Immature natural killer cell (primary cell): ENCODE results near the gene RASA3. TPM values are rescaled to one million over a fixed set of nuclear protein-coding genes. Genes with fewer than 3 reads are reported as not detected.
A peak's percentile ranks its signal among the peaks of the same experiment; 100 is the strongest.
"Not testable (repeated sequence)": the region's sequence is repeated elsewhere in the genome, so short reads cannot be mapped to it uniquely, and the experiment has no call there.

ENCODE experiments used
- DNase-seq, 3 donors: peaks; one replicate each; pipeline ENCODE4 v3.0.0; 2022; ENCODE audit warnings: mixed read lengths in 1 of 3
- H3K27ac Mint-ChIP-seq, 6 donors: one replicate each; pipeline ENCODE4 v1.8.0; 2020; ENCODE audit warnings: mixed read lengths in 6 of 6, mild to moderate bottlenecking in 5 of 6, inconsistent platforms in 4 of 6, moderate library complexity in 3 of 6
- H3K27me3 Mint-ChIP-seq, 3 donors: one replicate each; pipeline ENCODE4 v1.8.0; 2020 to 2021; ENCODE audit warnings: low read depth in 3 of 3, mild to moderate bottlenecking in 3 of 3, mixed read lengths in 3 of 3, moderate library complexity in 3 of 3, inconsistent platforms in 1 of 3
- H3K36me3 Mint-ChIP-seq, 3 donors: one replicate each; pipeline ENCODE4 v1.8.0; 2020; ENCODE audit warnings: mixed read lengths in 3 of 3, inconsistent platforms in 2 of 3, mild to moderate bottlenecking in 2 of 3
- H3K4me1 Mint-ChIP-seq, 2 donors: one replicate each; pipeline ENCODE4 v1.8.0; 2020; ENCODE audit warnings: inconsistent platforms in 2 of 2, mild to moderate bottlenecking in 2 of 2, mixed read lengths in 2 of 2, moderate library complexity in 1 of 2
- H3K4me3 Mint-ChIP-seq, 5 donors: one replicate each; pipeline ENCODE4 v1.8.0; 2020; ENCODE audit warnings: mild to moderate bottlenecking in 5 of 5, mixed read lengths in 5 of 5, inconsistent platforms in 3 of 5, moderate library complexity in 3 of 5
- H3K9me3 Mint-ChIP-seq, 6 donors: one replicate each; pipeline ENCODE4 v1.8.0; 2020; ENCODE audit warnings: mild to moderate bottlenecking in 6 of 6, mixed read lengths in 6 of 6, inconsistent platforms in 4 of 6, moderate library complexity in 3 of 6
- polyA plus RNA-seq, 3 donors: library from polyadenylated mRNA; unstranded; fragments of 300-500 nt; fragmentation: Illumina TruSeq; gene quantifications; one replicate each; pipeline ENCODE4 v1.2.3, GENCODE V29; 2021

RASA3 gene
- polyA plus RNA-seq, 3 donors from 2014 or later, result 37.4 to 153 (median 64.8) TPM

- H3K27me3 Mint-ChIP-seq, result peaks cover 37 to 75% (median 57%) of the 10 kb centered on the region in 3 donors
- peaks cover 71 to 75% of the 10 kb centered on the region in 2 donors for H3K4me1 Mint-ChIP-seq
- no peaks in the 10 kb centered on the region for H3K36me3 Mint-ChIP-seq
- DNase-seq, result no peak
- H3K9me3 Mint-ChIP-seq, result peaks cover 0 to 3% (median 0%) of the 10 kb centered on the region in 6 donors
- H3K27ac Mint-ChIP-seq, result peak overlapping the region; percentile 74 to 96 (median 88)
- peak overlapping the region; percentile 26 to 51 (median 38) for H3K4me3 Mint-ChIP-seq
Measured at GRCh38 chr13:114102131-114102520, 30.3 kb downstream of the RASA3 start.

- peaks cover 0 to 8% (median 0%) of the 10 kb centered on the region in 6 donors for H3K9me3 Mint-ChIP-seq
- peaks cover 37 to 75% (median 58%) of the 10 kb centered on the region in 3 donors for H3K27me3 Mint-ChIP-seq
- peak overlapping the region; percentile 26 to 51 (median 38) for H3K4me3 Mint-ChIP-seq
- H3K4me1 Mint-ChIP-seq, result peaks cover 71 to 75% of the 10 kb centered on the region in 2 donors
- peaks cover 0 to 5% (median 0%) of the 10 kb centered on the region in 3 donors for H3K36me3 Mint-ChIP-seq
- peak overlapping the region; percentile 74 to 96 (median 88) for H3K27ac Mint-ChIP-seq
- DNase-seq, result no peak
Measured at GRCh38 chr13:114101358-114102130, 30.9 kb downstream of the RASA3 start.

- Mint-ChIP-seq H3K4me1 (peaks cover 71 to 75% of the 10 kb centered on the region in 2 donors), H3K4me3 (peak overlapping the region in 2 of 5 donors; percentile 27 to 33), H3K27me3 (peaks cover 34 to 77% (median 56%) of the 10 kb centered on the region in 3 donors), H3K27ac (peak overlapping the region; percentile 16 to 96 (median 64)), H3K9me3 (peaks cover 0 to 12% (median 0%) of the 10 kb centered on the region in 6 donors), H3K36me3 (peaks cover 0 to 9% (median 0%) of the 10 kb centered on the region in 3 donors)
- DNase-seq, result no peak
Measured at GRCh38 chr13:114100446-114101357, 31.7 kb downstream of the RASA3 start.

GRCh38 chr13:114099918-114100445 is 32.4 kb downstream of the RASA3 start:
- Mint-ChIP-seq H3K36me3 (peaks cover 0 to 11% (median 0%) of the 10 kb centered on the region in 3 donors), H3K9me3 (peaks cover 0 to 12% (median 0%) of the 10 kb centered on the region in 6 donors), H3K4me1 (peaks cover 71 to 76% of the 10 kb centered on the region in 2 donors), H3K27me3 (peaks cover 33 to 73% (median 52%) of the 10 kb centered on the region in 3 donors), H3K4me3 (peak overlapping the region; percentile 19 to 73 (median 62)), H3K27ac (peak overlapping the region; percentile 78 to 96 (median 92))
- no peak for DNase-seq

GRCh38 chr13:114099191-114099590 is 33.2 kb downstream of the RASA3 start:
- H3K27me3 Mint-ChIP-seq, result peaks cover 26 to 65% (median 44%) of the 10 kb centered on the region in 3 donors
- peaks cover 0 to 11% (median 0%) of the 10 kb centered on the region in 3 donors for H3K36me3 Mint-ChIP-seq
- peaks cover 71 to 75% of the 10 kb centered on the region in 2 donors for H3K4me1 Mint-ChIP-seq
- peak overlapping the region in 2 of 5 donors; percentile 35 to 41 for H3K4me3 Mint-ChIP-seq
- peaks cover 0 to 10% (median 0%) of the 10 kb centered on the region in 6 donors for H3K9me3 Mint-ChIP-seq
- H3K27ac Mint-ChIP-seq, result peak overlapping the region in 4 of 6 donors; percentile 23 to 96 (median 72)
- DNase-seq, result no peak

GRCh38 chr13:114098689-114099056 is 33.8 kb downstream of the RASA3 start:
- Mint-ChIP-seq H3K4me3 (peak overlapping the region; percentile 30 to 66 (median 61)), H3K4me1 (peaks cover 75 to 79% of the 10 kb centered on the region in 2 donors), H3K27me3 (peaks cover 24 to 63% (median 42%) of the 10 kb centered on the region in 3 donors), H3K9me3 (peaks cover 0 to 10% (median under 1%) of the 10 kb centered on the region in 6 donors), H3K36me3 (peaks cover 2 to 15% (median 4%) of the 10 kb centered on the region in 3 donors), H3K27ac (peak overlapping the region; percentile 82 to 96 (median 91))
- not testable (repeated sequence) for DNase-seq

GRCh38 chr13:114097893-114098688 is 34.3 kb downstream of the RASA3 start:
- Mint-ChIP-seq H3K27me3 (peaks cover 22 to 61% (median 40%) of the 10 kb centered on the region in 3 donors), H3K9me3 (peaks cover 0 to 10% (median 4%) of the 10 kb centered on the region in 6 donors), H3K27ac (peak overlapping the region; percentile 82 to 96 (median 91)), H3K36me3 (peaks cover 8 to 21% (median 10%) of the 10 kb centered on the region in 3 donors), H3K4me1 (peaks cover 80 to 84% of the 10 kb centered on the region in 2 donors), H3K4me3 (peak overlapping the region; percentile 60 to 79 (median 66))
- no peak for DNase-seq

- peaks cover 9 to 25% (median 11%) of the 10 kb centered on the region in 3 donors for H3K36me3 Mint-ChIP-seq
- no peak for DNase-seq
- H3K9me3 Mint-ChIP-seq, result peaks cover 0 to 14% (median 4%) of the 10 kb centered on the region in 6 donors
- peaks cover 83 to 86% of the 10 kb centered on the region in 2 donors for H3K4me1 Mint-ChIP-seq
- peak overlapping the region; percentile 78 to 96 (median 88) for H3K27ac Mint-ChIP-seq
- H3K4me3 Mint-ChIP-seq, result peak overlapping the region; percentile 55 to 79 (median 63)
- H3K27me3 Mint-ChIP-seq, result peaks cover 19 to 55% (median 32%) of the 10 kb centered on the region in 3 donors
Measured at GRCh38 chr13:114097212-114097892, 35.1 kb downstream of the RASA3 start.

GRCh38 chr13:114096811-114097211 is 35.6 kb downstream of the RASA3 start:
- H3K36me3 Mint-ChIP-seq, result peaks cover 13 to 30% (median 15%) of the 10 kb centered on the region in 3 donors
- H3K27ac Mint-ChIP-seq, result peak overlapping the region; percentile 78 to 96 (median 88)
- H3K27me3 Mint-ChIP-seq, result peaks cover 16 to 51% (median 27%) of the 10 kb centered on the region in 3 donors
- peaks cover 83 to 86% of the 10 kb centered on the region in 2 donors for H3K4me1 Mint-ChIP-seq
- H3K9me3 Mint-ChIP-seq, result peaks cover 0 to 19% (median 4%) of the 10 kb centered on the region in 6 donors
- peak overlapping the region; percentile 55 to 79 (median 63) for H3K4me3 Mint-ChIP-seq
- DNase-seq, result no peak

- Mint-ChIP-seq H3K4me3 (peak overlapping the region; percentile 55 to 74 (median 63)), H3K4me1 (peaks cover 83 to 89% of the 10 kb centered on the region in 2 donors), H3K9me3 (peaks cover 0 to 24% (median 7%) of the 10 kb centered on the region in 6 donors), H3K27ac (peak overlapping the region; percentile 78 to 96 (median 88)), H3K36me3 (peaks cover 17 to 36% (median 19%) of the 10 kb centered on the region in 3 donors), H3K27me3 (peaks cover 17 to 45% (median 27%) of the 10 kb centered on the region in 3 donors)
- DNase-seq, result no peak
Measured at GRCh38 chr13:114096031-114096485, 36.4 kb downstream of the RASA3 start.

- Mint-ChIP-seq H3K36me3 (peaks cover 19 to 38% (median 21%) of the 10 kb centered on the region in 3 donors), H3K9me3 (peaks cover 0 to 24% (median 8%) of the 10 kb centered on the region in 6 donors), H3K27ac (peak overlapping the region; percentile 80 to 96 (median 86)), H3K27me3 (peaks cover 17 to 43% (median 24%) of the 10 kb centered on the region in 3 donors), H3K4me1 (peaks cover 84 to 90% of the 10 kb centered on the region in 2 donors), H3K4me3 (peak overlapping the region; percentile 33 to 63 (median 60))
- DNase-seq, result no peak
Measured at GRCh38 chr13:114095486-114095885, 36.9 kb downstream of the RASA3 start.
